Peyer's patch (tissue), 4 donors: ENCODE measurements around the gene NAA16.

Experiments used
- POLR2A ChIP-seq, 2 donors: fragments of 450-650 bp; IDR thresholded peaks; one replicate each; pipeline ENCODE4 v1.5.1; 2017; ENCODE audit warnings: antibody characterized with exemption in 2 of 2, mild to moderate bottlenecking in 2 of 2, moderate library complexity in 2 of 2
- TF ChIP-seq, protein P1 (sequence below), 6 experiments: fragments of 450-650 bp in 4 of 6; fragments of 200-600 bp in 2 of 6; sonication (generic) in 1 of 6; IDR thresholded peaks; one replicate each; pipeline ENCODE4 v1.5.1; 2017 to 2019; ENCODE audit warnings: antibody characterized with exemption in 6 of 6, mild to moderate bottlenecking in 3 of 6, moderate library complexity in 1 of 6

DNA sequence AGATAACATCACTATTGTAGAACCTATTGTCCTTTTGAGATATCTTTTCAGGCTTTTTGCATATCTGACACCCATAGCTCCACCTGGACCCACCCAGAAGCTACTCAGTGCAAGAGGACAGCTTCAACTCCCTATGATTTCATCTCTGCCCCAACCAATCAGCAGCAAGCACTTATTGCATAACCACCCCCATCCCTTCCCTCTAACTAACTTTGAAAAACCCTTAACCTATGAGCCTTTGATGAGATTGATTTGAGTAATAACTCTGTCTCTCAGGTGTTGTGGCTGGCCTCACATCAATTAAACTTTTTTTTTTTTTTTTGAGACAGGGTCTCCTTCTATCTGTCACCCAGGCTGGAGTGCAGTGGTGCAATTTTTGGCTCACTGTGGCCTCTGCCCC, 34.2 kb upstream of the NAA16 start:
- TF ChIP-seq, protein P1, sequence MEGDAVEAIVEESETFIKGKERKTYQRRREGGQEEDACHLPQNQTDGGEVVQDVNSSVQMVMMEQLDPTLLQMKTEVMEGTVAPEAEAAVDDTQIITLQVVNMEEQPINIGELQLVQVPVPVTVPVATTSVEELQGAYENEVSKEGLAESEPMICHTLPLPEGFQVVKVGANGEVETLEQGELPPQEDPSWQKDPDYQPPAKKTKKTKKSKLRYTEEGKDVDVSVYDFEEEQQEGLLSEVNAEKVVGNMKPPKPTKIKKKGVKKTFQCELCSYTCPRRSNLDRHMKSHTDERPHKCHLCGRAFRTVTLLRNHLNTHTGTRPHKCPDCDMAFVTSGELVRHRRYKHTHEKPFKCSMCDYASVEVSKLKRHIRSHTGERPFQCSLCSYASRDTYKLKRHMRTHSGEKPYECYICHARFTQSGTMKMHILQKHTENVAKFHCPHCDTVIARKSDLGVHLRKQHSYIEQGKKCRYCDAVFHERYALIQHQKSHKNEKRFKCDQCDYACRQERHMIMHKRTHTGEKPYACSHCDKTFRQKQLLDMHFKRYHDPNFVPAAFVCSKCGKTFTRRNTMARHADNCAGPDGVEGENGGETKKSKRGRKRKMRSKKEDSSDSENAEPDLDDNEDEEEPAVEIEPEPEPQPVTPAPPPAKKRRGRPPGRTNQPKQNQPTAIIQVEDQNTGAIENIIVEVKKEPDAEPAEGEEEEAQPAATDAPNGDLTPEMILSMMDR (IDR thresholded peaks at IDR 0.05), result no peak
- TF ChIP-seq POLR2A (IDR thresholded peaks at IDR 0.05), result no peak
